NT2/D1 (cell line): ENCODE data around the gene FAM24B.

Experiments used
- YY1 ChIP-seq: IDR thresholded peaks from 2 replicates; pipeline ENCODE4 v1.6.1; 2011; ENCODE audit not compliant: insufficient read length, insufficient read depth
- ZNF274 ChIP-seq: IDR thresholded peaks from 2 replicates; pipeline ENCODE4 v1.6.1; 2011; ENCODE audit warnings: mild to moderate bottlenecking, low read depth, low read length

DNA sequence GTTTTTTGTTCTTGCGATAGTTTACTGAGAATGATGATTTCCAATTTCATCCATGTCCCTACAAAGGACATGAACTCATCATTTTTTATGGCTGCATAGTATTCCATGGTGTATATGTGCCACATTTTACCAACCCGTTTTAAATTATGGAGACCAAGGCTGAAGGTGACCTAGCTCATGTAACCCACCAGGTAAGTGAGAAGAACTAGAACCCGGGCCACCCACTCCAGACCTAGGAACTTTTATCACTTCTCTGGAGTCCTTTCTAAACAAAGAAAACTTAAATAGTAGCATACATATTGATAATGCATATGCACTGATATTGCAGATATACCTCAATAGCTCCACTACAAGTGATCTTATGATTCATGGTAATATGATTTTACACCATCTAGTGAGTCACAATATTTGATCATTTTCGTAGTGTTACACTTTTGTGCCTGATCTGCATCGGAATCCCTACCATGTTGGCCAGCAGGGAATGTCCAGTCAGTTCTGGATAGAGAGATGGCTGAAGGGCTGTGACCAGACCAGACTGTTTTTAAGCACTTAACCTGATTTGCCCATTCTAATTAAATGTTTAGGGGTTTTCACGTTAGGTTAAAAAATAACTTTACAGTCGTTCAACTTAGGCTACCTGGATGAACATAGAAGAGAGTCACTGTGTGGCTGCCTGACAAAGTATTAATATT lies 49.0 kb downstream of the FAM24B start:
- no peak for TF ChIP-seq ZNF274
- TF ChIP-seq YY1: no peak
